Suppressor macrophage treated with lipopolysaccharide for 1 hour (primary cell): ENCODE results near the gene ZNF628.

ENCODE experiments used
- DNase-seq, 3 donors: peaks; one replicate each; pipeline ENCODE4 v3.0.0-alpha.2; 2020 to 2022

ZNF628 gene

DNA sequence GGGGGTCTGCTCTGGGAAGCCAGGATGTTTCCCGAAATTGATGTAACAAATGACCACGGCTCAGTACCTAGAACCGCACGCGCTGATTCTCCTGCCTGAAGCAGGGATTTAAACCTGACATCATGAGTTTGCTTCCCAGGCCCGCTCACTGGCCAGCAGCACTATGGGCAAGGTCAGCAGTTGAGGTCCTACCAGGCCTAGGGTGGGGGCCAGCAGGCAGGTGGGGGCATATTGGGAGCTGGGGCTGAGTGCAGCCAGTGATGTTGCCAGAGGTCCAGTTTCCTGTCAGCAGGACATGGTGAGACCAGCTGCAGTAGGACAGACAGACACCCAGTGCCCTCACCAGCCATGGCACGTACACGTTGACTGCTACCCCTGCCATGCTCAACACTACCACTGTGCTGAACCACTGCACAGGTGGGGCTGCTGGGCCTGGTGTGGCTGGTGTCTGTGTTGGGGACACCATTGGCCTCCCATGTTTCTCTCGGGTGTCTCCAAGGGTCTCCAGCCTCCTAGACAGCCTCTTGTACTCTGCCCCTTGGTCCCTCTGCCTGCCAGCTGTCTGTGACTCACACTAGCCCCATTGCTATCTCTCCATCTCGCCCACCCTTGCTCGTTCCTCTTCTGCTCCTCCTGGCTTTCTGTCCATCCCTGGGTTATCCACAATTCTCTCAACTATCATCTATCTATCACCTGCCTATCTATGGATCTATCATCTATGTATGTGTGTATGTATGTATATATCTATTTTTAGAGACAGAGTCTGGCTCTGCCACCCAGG, 10.8 kb upstream of the ZNF628 start:
- DNase-seq = no peak

DNA sequence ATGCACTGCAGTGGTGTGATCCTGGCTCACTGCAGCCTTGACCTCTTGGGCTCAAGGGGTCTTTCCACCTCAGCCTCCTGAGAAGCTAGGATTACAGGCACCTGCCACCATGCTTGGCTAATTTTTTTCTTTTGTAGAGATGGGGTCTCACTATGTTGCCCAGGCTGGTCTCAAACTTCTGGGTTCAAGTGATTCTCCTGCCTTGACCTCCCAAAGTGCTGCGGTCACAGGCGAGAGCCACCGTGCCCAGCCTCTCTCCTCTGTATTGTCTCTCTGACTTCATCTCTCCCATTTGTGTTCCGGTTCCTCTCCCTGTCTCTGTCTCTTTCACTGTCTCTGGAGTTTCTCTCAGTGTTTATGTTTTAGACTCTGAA, 10.2 kb upstream of the ZNF628 start:
- DNase-seq = no peak

DNA sequence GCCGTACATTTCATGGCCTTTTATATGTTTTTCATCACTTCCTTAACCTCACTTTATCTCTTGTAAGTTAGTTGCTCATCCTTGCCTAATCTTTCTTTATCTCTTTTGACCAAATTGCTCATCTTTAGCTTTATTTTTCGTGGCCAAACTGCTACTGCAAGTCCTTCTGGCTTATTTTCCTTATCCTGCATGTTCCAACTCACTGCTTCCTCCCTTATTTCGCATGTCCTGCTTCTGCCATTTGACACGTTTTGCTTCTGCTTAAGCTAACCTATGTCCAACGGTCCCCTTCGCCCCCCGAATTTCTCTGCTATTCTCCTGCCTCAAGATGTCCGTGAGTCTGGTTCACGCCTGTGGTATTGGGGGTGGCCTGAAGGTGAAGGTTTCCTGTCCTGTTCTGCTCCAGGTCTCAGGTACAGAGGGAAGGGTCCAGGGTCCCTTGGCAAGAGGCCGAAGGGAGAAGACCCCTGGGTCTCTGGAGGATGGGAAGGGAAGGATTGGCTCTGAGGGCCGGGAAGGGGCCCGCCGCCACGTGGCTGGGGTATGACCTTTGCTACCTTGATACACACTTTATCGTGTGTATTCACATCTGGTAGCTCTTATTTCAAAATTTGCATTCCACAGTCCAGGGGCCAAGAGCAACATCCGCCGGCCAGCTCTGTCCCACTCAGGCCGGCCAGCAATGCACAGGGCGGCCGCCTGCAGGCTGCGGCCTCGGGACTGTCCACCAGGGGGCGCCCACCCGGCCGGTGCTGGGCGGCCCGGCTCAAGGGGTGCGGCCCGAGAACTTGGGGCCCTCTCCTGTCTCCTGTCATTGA, 9.0 kb upstream of the ZNF628 start:
- DNase-seq = peak; percentile 59 to 84 (median 73)

DNA sequence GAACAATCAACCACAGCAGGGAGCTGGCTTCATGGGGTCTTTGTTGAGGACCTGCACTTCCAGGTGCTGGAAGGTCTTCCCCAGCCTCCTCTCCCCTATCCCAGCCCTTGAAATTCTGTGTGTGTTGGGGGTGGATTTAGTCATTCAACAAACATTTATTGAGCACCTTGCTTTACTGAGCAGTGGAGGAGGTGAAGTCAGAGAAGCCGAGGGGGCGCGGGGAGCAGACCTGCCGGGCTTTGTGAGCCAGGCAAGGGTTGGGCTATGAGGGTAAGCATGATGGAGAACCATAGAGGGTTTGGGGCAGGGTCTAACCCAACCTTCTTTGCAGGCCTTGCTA, 8.4 kb upstream of the ZNF628 start:
- no peak for DNase-seq

DNA sequence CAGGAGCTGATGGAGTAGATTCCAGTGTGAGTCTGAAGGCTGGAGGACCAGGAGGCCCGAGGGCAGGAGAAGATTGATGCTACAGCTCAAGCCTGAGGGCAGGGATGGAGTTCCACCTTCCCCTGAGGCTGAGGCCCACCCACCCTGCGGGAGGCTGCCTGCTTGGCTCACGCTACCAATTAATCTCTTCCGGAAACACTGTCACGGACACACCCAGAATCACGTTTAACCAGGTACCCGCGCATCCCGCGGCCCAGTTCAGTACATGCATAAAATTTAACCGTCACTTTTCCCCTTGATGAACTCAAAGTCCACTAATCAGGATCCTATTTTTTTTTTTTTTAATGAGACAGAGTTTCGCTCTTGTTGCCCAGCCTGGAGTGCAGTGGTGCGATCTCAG, 5.2 kb upstream of the ZNF628 start:
- no peak for DNase-seq

DNA sequence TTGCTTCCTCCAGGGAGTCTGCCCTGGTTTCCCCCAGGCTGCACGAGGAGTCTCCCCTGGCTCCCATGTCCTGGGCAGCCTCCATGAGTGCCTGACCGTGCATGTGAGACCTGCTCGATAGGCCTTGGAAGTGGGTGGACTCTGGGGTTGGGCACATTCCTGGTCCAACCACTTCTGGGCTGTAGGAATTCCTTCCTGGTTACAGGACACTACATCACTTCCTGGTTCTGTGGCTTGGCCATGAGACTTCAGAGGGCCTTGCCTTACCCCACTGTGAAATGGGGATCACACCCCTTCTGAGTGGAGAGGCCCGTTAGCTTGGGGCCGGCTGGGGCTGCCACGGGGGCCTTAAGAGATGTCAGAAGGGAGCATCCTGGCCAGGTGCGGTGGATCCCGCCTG, 4.0 kb upstream of the ZNF628 start:
- no peak for DNase-seq

DNA sequence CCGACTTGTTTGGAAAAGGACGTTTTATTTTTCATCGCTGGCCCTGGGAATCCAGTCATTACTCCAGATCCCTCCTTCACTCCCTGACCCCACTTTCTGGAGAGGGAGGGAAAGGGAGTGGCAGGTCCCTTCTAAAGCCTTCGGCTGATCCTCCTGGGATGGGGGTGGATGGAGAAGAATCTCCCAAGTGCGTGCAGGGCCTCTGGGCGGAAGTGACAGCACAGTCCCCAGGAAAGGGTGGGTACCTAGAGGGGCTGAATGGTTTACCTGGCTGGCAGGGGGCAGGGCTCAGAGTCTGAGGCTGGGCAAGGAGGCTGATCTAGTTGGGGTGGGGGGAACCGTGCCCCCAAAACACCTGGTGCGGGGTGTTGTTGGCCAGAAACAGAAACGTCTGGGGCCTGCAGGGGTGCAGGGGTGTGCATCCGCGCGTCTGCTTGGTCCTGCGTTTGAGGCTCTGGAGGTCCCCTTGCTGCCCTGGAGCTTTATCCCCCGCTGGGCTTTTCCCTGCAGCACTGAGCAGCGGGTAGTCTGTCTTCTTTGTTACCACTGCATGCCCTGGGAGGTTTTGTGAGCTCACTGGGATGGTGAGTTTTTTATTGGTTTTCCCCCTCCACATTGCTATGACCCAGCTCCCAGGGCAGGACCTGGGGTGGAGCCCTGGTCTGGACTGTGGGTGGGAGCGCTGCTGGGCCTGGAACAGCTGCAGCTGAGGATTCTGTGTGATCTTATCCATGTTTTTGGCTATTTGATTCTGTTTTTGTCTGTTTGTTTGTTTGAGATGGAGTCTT, 3.0 kb upstream of the ZNF628 start:
- DNase-seq = no peak

DNA sequence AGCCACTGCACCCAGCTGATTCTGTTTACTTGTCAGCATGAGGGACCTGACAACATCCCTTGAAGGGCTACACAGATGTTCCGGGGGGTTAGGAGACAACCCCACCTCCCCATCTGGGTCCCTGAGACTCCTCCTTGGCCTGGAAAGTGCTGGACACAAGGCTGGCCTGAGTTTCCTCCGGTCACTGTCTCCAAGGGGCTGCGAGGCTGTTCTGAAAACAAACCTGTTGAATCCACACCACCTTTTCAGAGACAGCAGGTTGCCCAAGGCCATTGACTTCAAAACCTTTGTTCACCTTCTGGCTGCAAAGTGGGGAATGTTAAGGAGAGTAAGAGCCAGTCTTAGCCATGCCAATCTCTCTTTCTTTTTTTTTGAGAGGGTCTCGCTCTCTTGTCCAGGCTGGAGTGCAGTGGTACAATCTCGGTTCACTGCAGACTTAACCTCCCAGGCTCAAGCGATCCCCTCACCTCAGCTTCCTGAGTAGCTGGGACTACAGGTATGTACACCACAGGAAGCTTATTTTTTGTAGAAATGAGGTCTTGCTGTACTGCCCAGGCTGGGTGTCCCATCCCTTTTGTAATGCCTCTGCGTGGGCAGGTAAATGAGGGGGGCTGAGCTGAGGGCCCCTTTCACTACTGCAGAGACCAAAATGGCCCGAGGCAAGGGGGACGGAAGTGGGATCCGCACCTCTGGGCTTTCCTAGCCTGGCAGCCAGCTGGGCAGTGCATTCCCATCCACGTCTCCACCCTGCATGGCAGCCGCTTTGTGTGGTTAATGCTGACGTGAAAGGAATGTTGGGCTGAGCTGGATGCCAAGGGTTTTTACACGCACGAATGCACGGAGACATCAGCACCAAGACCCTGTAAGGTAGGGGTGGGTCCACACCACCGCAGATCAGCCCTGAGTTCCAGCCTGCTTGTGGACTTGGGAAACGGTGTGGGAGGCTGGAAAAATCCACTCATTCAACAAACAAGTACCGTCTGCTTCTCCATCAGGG, 1.9 kb upstream of the ZNF628 start:
- no peak for DNase-seq

DNA sequence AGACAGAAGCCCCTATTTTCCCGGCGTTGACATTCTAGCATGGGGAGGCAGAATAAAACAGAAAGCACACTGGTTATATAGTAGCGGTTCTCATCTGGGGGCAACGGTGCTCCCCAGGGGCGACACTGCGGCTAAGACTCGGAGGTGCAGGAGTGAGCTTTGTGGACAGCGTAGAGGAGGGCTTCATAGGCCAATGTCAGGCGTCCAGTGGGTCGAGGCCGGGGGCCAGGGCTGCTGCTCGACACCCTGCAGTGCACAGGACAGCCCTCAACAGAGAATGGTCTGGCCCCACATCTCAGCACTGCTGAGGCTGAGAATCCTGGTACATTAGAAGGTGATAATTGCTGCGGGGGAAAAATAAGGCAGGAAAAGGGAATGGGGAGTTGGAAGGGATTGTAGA, 1.5 kb downstream of the ZNF628 start:
- DNase-seq = no peak

DNA sequence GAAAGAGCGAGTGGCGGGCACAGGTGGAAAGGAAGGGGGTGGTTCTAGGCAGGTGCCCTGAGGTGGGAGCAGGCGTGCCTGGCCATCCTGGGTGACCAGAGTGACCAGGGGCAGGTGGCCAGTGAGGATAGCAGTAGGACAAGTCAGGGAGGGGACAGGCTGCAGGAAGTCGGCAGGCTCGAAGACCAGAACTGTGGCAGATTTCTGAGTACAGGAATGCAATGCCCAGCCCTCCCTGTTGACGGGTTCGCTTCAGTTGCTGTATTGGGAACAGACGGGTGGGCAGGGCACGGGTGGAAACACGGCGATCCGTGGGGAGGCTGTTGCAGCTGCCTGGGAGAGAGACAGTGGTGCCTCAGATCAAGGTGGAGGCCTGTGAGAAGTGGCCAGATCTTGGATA, 1.9 kb downstream of the ZNF628 start:
- DNase-seq = no peak

DNA sequence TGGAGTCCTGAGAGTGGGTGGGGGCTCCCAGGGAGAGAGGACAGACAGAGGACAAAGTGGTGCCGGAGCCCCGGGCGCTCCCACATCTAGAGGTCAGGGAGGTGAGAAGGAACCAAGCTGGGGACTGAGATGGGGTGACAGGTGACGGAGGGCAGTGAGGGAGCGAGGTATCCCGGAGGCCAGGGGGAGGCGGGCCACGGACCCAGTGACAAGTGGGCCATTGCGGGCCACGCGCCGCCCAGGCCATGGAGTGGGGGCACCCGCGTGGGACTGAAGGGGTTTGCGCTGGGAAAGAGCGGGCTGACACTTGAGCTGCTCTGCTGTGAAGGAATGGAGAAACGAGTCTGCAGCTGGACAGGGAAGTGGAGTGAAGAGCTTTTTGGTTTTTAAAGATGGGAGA, 2.6 kb downstream of the ZNF628 start:
- DNase-seq = no peak

DNA sequence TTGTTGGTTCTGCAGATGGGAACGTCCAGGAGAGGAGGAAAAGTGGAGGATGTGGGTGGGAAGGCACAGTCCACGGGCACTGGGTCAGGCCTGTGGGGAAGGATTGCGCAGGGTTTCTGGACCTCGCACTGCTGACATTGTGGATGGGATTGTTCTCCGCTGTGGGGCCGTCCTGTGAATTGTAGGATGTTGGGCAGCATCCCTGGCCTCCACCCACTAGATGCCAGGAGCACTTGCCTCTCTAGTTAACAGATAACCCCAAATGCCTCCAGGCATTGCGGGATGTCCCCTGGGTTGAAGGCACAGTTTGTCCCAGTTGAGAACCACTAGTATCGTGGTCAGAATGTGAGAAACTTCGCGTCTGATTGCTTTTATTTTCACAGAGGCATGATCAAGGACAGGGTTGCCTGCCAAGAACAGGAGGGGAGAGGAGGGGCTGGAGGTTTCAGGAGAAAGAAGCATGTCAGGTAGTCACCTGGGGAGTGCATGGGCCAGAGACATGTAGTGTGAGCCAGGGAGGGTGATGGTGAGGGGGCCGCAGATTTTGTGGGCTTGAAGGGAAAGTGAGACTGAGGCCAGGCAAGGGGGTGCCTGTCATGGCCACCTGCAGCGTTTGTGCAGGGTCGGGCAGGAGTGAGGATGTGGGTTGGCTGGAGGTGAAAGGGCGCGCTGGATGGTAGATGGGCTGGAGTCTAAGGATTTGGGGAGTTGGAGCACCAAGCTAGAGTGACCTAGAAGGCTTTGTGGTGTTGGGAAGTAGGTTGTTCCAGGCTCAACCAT, 3.2 kb downstream of the ZNF628 start:
- no peak for DNase-seq

DNA sequence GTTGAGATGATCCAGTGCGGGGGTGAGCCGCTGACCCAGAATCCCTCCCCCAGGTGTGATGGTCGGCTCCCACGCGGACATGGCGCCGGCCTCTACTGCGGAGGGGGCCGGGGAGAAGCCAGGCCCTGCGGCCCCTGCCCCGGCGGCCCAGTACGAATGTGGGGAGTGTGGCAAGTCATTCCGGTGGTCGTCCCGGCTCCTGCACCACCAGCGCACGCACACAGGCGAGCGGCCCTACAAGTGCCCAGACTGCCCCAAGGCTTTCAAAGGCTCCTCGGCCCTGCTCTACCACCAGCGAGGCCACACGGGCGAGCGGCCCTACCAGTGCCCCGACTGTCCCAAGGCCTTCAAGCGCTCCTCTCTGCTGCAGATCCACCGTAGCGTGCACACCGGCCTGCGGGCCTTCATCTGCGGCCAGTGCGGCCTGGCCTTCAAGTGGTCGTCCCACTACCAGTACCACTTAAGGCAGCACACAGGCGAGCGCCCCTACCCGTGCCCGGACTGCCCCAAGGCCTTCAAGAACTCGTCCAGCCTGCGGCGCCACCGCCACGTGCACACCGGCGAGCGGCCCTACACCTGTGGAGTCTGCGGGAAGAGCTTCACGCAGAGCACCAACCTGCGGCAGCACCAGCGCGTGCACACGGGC, 4.9 kb downstream of the ZNF628 start:
- no peak for DNase-seq

DNA sequence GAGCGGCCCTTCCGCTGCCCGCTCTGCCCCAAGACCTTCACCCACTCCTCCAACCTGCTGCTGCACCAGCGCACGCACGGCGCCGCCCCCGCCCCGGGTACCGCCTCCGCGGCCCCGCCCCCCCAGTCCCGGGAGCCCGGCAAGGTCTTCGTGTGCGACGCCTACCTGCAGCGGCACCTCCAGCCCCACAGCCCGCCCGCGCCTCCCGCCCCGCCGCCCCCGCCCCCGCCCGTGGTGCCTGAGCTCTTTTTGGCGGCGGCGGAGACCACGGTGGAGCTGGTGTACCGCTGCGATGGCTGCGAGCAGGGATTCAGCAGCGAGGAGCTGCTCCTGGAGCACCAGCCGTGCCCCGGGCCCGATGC, 5.4 kb downstream of the ZNF628 start:
- no peak for DNase-seq

DNA sequence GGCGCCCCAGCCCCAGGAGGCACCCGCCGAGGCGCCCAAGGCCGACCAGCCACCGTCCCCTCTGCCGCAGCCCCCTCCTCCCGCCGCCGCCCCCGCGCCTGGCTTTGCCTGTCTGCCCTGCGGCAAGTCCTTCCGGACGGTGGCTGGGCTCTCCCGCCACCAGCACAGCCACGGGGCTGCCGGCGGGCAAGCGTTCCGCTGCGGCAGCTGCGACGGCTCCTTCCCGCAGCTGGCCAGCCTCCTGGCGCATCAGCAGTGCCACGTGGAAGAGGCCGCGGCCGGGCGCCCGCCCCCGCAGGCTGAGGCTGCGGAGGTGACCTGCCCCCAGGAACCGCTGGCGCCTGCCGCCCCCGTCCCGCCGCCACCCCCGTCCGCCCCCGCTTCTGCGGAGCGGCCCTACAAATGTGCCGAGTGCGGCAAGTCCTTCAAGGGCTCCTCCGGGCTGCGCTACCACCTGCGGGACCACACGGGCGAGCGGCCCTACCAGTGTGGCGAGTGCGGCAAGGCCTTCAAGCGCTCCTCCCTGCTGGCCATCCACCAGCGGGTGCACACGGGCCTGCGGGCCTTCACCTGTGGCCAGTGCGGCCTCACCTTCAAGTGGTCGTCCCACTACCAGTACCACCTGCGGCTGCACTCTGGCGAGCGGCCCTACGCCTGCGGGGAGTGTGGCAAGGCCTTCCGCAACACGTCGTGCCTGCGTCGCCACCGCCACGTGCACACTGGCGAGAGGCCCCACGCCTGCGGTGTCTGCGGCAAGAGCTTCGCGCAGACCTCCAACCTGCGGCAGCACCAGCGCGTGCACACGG, 5.9 kb downstream of the ZNF628 start:
- no peak for DNase-seq

DNA sequence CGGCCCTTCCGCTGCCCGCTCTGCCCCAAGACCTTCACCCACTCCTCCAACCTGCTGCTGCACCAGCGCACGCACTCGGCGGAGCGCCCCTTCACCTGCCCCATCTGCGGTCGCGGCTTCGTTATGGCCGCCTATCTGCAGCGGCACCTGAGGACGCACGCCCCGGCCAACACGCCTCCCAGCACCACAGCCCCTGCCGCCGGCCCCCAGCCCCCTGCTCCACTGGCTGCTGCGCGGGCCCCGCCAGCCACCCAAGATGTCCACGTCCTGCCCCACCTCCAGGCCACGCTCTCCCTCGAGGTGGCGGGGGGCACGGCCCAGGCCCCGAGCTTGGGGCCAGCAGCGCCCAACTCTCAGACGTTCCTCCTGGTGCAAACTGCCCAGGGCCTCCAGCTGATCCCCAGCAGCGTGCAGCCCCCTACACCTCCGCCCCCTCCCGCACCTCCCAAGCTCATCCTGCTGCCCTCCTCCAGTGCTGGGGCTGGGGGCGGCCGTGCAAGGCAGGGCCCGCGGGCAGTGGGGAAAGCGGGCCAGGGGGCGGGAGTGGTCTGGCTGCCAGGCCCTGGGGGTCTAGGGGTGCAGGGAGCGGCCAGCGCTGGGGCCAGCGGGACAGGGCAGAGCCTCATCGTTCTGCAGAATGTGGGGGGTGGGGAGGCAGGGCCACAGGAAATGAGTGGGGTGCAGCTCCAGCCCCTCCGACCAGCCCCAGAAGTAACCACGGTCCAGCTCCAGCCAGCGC, 6.7 kb downstream of the ZNF628 start:
- DNase-seq = no peak

DNA sequence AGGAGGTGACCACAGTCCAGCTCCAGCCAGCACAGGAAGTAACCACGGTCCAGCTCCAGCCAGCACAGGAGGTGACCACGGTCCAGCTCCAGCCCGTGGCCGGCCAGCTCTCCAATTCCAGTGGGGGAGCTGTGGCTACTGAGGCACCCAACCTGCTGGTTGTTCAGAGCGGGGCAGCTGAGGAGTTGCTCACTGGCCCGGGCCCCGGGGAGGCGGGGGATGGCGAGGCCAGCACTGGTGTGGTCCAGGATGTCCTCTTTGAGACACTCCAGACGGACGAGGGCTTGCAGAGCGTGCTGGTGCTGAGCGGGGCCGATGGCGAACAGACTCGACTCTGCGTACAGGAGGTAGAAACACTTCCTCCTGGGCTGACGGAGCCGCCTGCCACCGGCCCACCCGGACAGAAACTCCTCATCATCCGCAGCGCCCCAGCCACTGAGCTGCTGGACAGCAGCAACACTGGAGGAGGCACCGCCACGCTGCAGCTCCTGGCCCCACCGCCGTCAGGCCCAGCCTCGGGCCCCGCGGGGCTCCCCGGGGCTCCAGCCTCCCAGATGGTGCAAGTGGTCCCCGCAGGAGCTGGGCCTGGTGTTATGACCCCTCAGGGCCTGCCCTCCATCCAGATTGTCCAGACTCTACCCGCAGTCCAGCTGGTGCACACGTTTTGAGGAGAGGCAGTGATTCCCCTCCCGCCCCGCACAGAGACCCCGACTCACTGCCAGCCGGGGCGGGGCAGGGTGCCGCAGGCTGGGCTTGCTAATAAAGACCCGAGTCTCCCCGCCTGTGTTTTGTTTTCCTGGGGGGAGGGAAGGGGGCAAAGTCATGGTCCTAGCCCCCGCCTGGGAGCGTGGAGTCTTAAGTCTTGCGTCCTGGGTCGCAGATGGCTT, 7.5 kb downstream of the ZNF628 start:
- DNase-seq = no peak
